ENCODE measurements around the gene SOCS7.

GRCh38 chr17:38420518-38420917, 68.9 kb downstream of the SOCS7 start:
- no peak for TF ChIP-seq POLR2A (IDR thresholded peaks at IDR 0.05)
- TF ChIP-seq, protein P1, sequence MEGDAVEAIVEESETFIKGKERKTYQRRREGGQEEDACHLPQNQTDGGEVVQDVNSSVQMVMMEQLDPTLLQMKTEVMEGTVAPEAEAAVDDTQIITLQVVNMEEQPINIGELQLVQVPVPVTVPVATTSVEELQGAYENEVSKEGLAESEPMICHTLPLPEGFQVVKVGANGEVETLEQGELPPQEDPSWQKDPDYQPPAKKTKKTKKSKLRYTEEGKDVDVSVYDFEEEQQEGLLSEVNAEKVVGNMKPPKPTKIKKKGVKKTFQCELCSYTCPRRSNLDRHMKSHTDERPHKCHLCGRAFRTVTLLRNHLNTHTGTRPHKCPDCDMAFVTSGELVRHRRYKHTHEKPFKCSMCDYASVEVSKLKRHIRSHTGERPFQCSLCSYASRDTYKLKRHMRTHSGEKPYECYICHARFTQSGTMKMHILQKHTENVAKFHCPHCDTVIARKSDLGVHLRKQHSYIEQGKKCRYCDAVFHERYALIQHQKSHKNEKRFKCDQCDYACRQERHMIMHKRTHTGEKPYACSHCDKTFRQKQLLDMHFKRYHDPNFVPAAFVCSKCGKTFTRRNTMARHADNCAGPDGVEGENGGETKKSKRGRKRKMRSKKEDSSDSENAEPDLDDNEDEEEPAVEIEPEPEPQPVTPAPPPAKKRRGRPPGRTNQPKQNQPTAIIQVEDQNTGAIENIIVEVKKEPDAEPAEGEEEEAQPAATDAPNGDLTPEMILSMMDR (IDR thresholded peaks at IDR 0.05) = no peak
- no peak for TF ChIP-seq POLR2AphosphoS5 (IDR thresholded peaks at IDR 0.05)
